Measurements from ENCODE around the gene COMTD1.

- no peak for TF ChIP-seq EP300 (IDR thresholded peaks at IDR 0.05)
- TF ChIP-seq CTCF (IDR thresholded peaks at IDR 0.05): no peak
Observed at GRCh38 chr10:75202321-75203045, 33.3 kb downstream of the COMTD1 start.

All from sigmoid colon (tissue), 4 donors.